OCI-LY7 (cell line): ENCODE results near the gene COL23A1. TPM values are rescaled to one million over a fixed set of nuclear protein-coding genes. Genes with fewer than 3 reads are reported as not detected.

ENCODE experiments used
- BruUV-seq: library from RNA; stranded (reverse); fragments of 400-500 nt; replicated peaks from 2 replicates; lab custom pipeline; 2021; lab: Mats Ljungman, UMichigan
- CTCF ChIA-PET: fragments of 300-600 bp; sonication (Branson Sonifier 250); formaldehyde crosslinking; loops from one replicate; lab custom pipeline; 2022; ENCODE audit warnings: antibody characterized with exemption; ENCODE audit not compliant: unreplicated experiment; lab: Charles Lee
- POLR2A ChIA-PET: fragments of 300-600 bp; sonication (Branson Sonifier 250); formaldehyde crosslinking; loops from one replicate; lab custom pipeline; 2022; ENCODE audit warnings: antibody characterized with exemption; lab: Charles Lee
- DNase-seq: peaks from one replicate; pipeline ENCODE4 v3.0.0-alpha.2; 2015; ENCODE audit warnings: low spot score
- H2AFZ ChIP-seq: fragments of 200-600 bp; sonication (generic), shearing (Covaris generic); 2 replicates; pipeline ENCODE4 v1.6.1; 2014; ENCODE audit warnings: mild to moderate bottlenecking, antibody characterized with exemption, low read length, moderate library complexity
- H3K27ac ChIP-seq: fragments of 200-600 bp; sonication (generic); 2 replicates; pipeline ENCODE4 v1.5.1; 2014; ENCODE audit warnings: mixed run types, low read depth, mild to moderate bottlenecking, moderate library complexity, low read length, inconsistent platforms; ENCODE audit not compliant: poor library complexity, severe bottlenecking
- H3K36me3 ChIP-seq: fragments of 200-600 bp; sonication (generic); 2 replicates; pipeline ENCODE4 v1.6.1; 2014; ENCODE audit warnings: mild to moderate bottlenecking, antibody characterized with exemption, low read length, moderate library complexity, mixed read lengths; ENCODE audit not compliant: insufficient read depth
- H3K4me1 ChIP-seq: fragments of 200-600 bp; sonication (generic); 2 replicates; pipeline ENCODE4 v1.5.1; 2014; ENCODE audit warnings: mild to moderate bottlenecking, low read length; ENCODE audit not compliant: insufficient read depth, poor library complexity, severe bottlenecking
- H3K4me2 ChIP-seq: fragments of 200-600 bp; sonication (generic); 2 replicates; pipeline ENCODE4 v1.6.1; 2014; ENCODE audit warnings: mild to moderate bottlenecking, low read length
- H3K4me3 ChIP-seq: fragments of 200-600 bp; sonication (generic); 2 replicates; pipeline ENCODE4 v1.5.1; 2014; ENCODE audit warnings: mild to moderate bottlenecking, low read depth, low read length; ENCODE audit not compliant: poor library complexity, severe bottlenecking
- H3K79me2 ChIP-seq: fragments of 200-600 bp; sonication (generic); 2 replicates; pipeline ENCODE4 v1.6.1; 2016; ENCODE audit warnings: low read depth, mild to moderate bottlenecking, low read length, moderate library complexity, mixed read lengths; ENCODE audit not compliant: insufficient read depth
- H3K9me2 ChIP-seq: fragments of 200-600 bp; sonication (generic); 2 replicates; pipeline ENCODE4 v1.6.1; 2016; ENCODE audit warnings: mild to moderate bottlenecking, low read length, mixed read lengths; ENCODE audit not compliant: insufficient read depth
- H3K9me3 ChIP-seq: fragments of 200-600 bp; sonication (generic); 2 replicates; pipeline ENCODE4 v1.6.1; 2014; ENCODE audit warnings: mild to moderate bottlenecking, mixed run types, low read length, mixed read lengths
- H4K20me1 ChIP-seq: fragments of 200-600 bp; sonication (generic); 2 replicates; pipeline ENCODE4 v1.6.1; 2014; ENCODE audit warnings: mild to moderate bottlenecking, antibody characterized with exemption, low read length, moderate library complexity, mixed read lengths; ENCODE audit not compliant: insufficient read depth
- EZH2phosphoT487 ChIP-seq: fragments of 200-600 bp; sonication (generic); IDR thresholded peaks from 2 replicates; pipeline ENCODE4 v1.6.1; 2018; ENCODE audit warnings: low read depth, borderline replicate concordance, mild to moderate bottlenecking, mixed run types, antibody characterized with exemption, low read length, moderate library complexity, mixed read lengths
- intact Hi-C: fragments of 100-400 bp; cut with micrococcal nuclease; formaldehyde crosslinking; loops from one replicate; pipeline ENCODE4 v1.10.0; 2022; ENCODE audit not compliant: unreplicated experiment
- total RNA-seq, 2 experiments: library from RNA; depleted of rRNA in 1 of 2; stranded (reverse); fragments of >200 nt in 1 of 2; shearing (Covaris generic) in 1 of 2; gene quantifications; 2 replicates each; pipeline ENCODE4 v1.2.3, GENCODE V29; 2014 to 2022
- TF ChIP-seq, protein P1 (sequence below): fragments of 200-600 bp; sonication (generic); conservative IDR thresholded peaks from 2 replicates; pipeline ENCODE4 v1.5.1; 2014; ENCODE audit warnings: mild to moderate bottlenecking, antibody characterized with exemption, low read length, moderate library complexity, mixed read lengths

The COL23A1 gene
- total RNA-seq, 2 experiments from 2014 or later = 0.53 TPM; not detected in 1

DNA sequence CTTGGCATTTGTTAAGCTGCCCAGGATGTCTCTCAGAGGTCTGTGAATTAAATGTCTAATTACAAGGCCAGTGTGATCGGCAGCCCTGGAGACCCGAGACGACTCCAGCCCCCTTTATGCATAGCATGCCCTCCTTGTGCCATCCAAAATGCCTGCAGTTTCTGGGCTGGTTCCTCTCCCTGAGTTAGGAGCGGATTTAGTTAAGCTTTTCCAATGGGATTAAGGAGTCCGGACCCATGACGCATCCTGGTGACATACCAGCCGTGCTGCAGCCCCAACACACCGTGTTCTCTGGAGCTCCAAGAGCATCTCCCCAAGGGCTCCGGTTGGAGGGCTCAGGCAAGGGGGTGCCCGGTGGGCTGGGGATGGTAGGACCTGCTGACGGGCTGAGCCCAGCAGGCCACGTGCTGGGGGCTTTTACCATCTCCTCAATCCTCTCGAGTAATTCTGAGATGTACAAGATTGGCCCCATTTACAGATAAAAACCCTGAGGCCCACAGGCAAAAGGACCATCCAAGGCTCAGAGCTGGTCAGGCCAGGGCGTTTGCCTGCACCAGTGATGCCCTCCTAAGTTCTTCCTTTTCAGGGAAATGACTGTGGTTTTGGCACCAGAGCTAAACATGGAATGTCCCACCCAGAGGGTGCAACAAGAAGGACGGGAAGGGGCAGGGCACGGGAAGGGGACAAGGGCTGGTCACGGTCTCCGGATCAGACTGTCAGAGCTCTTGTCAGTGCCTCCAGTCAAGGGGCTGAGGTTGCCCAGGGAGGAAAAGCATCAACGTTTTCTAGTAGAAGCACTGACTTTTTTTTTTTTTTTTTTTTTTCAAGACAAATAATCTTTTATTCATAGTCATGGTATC, 275.0 kb downstream of the COL23A1 start:
- no peak overlapping the region for H3K27ac ChIP-seq
- POLR2A ChIA-PET = interaction anchor here (0.9 kb wide), 1 partner anchor 61 kb away, joined by 3 read pairs; no protein-coding TSS in a partner anchor
- DNase-seq = no peak
- H3K79me2 ChIP-seq = no peaks in the 10 kb centered on the region
- H3K36me3 ChIP-seq = no peaks in the 10 kb centered on the region
- H3K4me3 ChIP-seq = no peak overlapping the region
- intact Hi-C loops = no loop called here
- H2AFZ ChIP-seq = no peak overlapping the region
- CTCF ChIA-PET = no interaction called here
- no TSS peak for BruUV-seq
- no peak overlapping the region for H3K4me2 ChIP-seq
- no peaks in the 10 kb centered on the region for H4K20me1 ChIP-seq
- no peaks in the 10 kb centered on the region for H3K4me1 ChIP-seq
- no peaks in the 10 kb centered on the region for H3K9me3 ChIP-seq
- no peaks in the 10 kb centered on the region for H3K9me2 ChIP-seq
- TF ChIP-seq EZH2phosphoT487 = no peak

DNA sequence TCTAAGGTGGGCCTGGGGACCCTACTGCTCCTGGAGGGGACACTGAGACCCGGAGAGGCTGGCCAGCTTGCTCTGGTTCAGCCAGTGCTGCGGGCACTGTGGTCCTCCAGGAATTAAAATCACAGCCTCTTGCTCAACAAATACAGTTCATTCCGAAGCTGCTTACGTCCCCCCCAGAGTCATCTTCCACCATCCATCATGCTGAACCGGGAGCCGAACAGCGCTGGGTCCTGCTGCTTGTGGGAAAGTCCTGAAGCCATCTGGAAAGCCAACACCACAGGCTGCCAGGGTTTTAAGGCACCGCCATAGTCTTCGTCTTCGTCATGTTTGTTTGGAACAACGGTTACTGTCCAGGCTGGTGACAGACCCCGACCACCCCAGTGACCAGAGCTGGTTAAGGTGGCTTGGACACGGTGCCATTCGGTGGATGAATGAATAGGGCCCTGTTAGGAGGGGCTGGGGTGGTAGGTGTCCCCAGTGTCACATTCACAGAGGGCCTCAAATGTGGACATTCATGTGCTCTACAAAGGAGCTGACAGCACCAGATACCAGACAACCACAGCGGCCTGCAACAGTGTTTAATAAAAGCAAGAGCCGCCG, 276.0 kb downstream of the COL23A1 start:
- no peak for DNase-seq
- H3K27ac ChIP-seq = no peak overlapping the region
- no peaks in the 10 kb centered on the region for H3K9me3 ChIP-seq
- no peaks in the 10 kb centered on the region for H3K9me2 ChIP-seq
- H3K4me1 ChIP-seq = no peaks in the 10 kb centered on the region
- no peaks in the 10 kb centered on the region for H3K36me3 ChIP-seq
- H2AFZ ChIP-seq = no peak overlapping the region
- no TSS peak for BruUV-seq
- ChIA-PET POLR2A (no interaction called here), CTCF (no interaction called here)
- H4K20me1 ChIP-seq = no peaks in the 10 kb centered on the region
- TF ChIP-seq, protein P1, sequence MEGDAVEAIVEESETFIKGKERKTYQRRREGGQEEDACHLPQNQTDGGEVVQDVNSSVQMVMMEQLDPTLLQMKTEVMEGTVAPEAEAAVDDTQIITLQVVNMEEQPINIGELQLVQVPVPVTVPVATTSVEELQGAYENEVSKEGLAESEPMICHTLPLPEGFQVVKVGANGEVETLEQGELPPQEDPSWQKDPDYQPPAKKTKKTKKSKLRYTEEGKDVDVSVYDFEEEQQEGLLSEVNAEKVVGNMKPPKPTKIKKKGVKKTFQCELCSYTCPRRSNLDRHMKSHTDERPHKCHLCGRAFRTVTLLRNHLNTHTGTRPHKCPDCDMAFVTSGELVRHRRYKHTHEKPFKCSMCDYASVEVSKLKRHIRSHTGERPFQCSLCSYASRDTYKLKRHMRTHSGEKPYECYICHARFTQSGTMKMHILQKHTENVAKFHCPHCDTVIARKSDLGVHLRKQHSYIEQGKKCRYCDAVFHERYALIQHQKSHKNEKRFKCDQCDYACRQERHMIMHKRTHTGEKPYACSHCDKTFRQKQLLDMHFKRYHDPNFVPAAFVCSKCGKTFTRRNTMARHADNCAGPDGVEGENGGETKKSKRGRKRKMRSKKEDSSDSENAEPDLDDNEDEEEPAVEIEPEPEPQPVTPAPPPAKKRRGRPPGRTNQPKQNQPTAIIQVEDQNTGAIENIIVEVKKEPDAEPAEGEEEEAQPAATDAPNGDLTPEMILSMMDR = no peak
- no peak for TF ChIP-seq EZH2phosphoT487
- no peak overlapping the region for H3K4me3 ChIP-seq
- no peaks in the 10 kb centered on the region for H3K79me2 ChIP-seq
- intact Hi-C loops = no loop called here
- H3K4me2 ChIP-seq = no peak overlapping the region

DNA sequence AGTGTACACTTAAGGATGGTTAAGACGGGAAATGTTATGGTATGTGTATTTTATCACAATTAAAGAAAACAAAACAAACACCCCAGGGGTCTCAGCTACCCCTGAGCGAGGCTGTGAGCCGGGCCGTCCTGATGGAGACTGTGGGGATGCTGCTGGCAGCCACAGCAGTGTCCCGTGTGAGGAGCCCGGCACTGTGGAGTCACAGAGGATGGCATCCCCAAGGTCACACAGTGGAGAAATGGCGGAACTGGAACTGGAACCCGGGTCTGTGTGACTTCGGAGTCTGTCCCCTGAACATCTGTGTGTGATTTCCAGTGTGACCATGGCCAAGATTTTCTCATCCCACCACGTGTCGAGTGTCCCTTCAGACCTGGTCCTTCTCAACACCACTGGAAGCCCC, 276.9 kb downstream of the COL23A1 start:
- BruUV-seq = no TSS peak
- TF ChIP-seq EZH2phosphoT487 = no peak
- TF ChIP-seq, protein P1 = no peak
- no peak overlapping the region for H3K27ac ChIP-seq
- H3K4me3 ChIP-seq = no peak overlapping the region
- no peaks in the 10 kb centered on the region for H3K9me3 ChIP-seq
- intact Hi-C loops = no loop called here
- no peaks in the 10 kb centered on the region for H4K20me1 ChIP-seq
- H3K9me2 ChIP-seq = no peaks in the 10 kb centered on the region
- ChIA-PET CTCF (no interaction called here), POLR2A (no interaction called here)
- H2AFZ ChIP-seq = no peak overlapping the region
- no peaks in the 10 kb centered on the region for H3K4me1 ChIP-seq
- DNase-seq = no peak
- no peaks in the 10 kb centered on the region for H3K79me2 ChIP-seq
- H3K36me3 ChIP-seq = no peaks in the 10 kb centered on the region
- H3K4me2 ChIP-seq = no peak overlapping the region
